Prostate gland (tissue), 2 donors: Measurements from ENCODE around the gene NPTXR.

Experiments
- CTCF ChIP-seq, 4 experiments: fragments of 200-600 bp in 2 of 4; fragments of 450-650 bp in 2 of 4; sonication (generic) in 2 of 4; IDR thresholded peaks; 1 replicate in 3 of 4; 2 replicates in 1 of 4; pipeline ENCODE4 v1.5.1; 2016 to 2019; ENCODE audit warnings: antibody characterized with exemption in 4 of 4, mild to moderate bottlenecking in 2 of 4, moderate library complexity in 2 of 4
- POLR2A ChIP-seq: fragments of 450-650 bp; IDR thresholded peaks from one replicate; pipeline ENCODE4 v1.6.1; 2016; ENCODE audit warnings: antibody characterized with exemption, mild to moderate bottlenecking

- TF ChIP-seq CTCF (IDR thresholded peaks at IDR 0.05) (no peak), POLR2A (no peak)
These were observed 39.3 kb upstream of the NPTXR start for GRCh38 chr22:38882972-38883622.
